Activated naive CD8-positive, alpha-beta T cell treated with anti-CD3 and anti-CD28 coated beads, Interleukin-2, amount 10 ng/mL, durations not matched to agents 7 days and 5 days (primary cell): ENCODE measurements around the gene STAB1. TPM values are rescaled to one million over a fixed set of nuclear protein-coding genes. Genes with fewer than 3 reads are reported as not detected.

ENCODE experiments used
- ATAC-seq: fragments of 150-1000 bp; cut with Tn5 transposase; one replicate; pipeline ENCODE4 v1.10.0; 2021; ENCODE audit warnings: low read depth, moderate library complexity
- POLR2A ChIA-PET: fragments of 350-600 bp; sonication (Branson Sonifier 250); formaldehyde crosslinking; loops from one replicate; lab custom pipeline; 2021; ENCODE audit warnings: antibody characterized with exemption; lab: Charles Lee
- DNase-seq: peaks from one replicate; pipeline ENCODE4 v3.0.0; 2021
- H3K27ac Mint-ChIP-seq: one replicate; pipeline ENCODE4 v1.8.0; 2022; ENCODE audit warnings: mild to moderate bottlenecking, mixed read lengths
- H3K27me3 Mint-ChIP-seq: one replicate; pipeline ENCODE4 v1.8.0; 2022; ENCODE audit warnings: mild to moderate bottlenecking, moderate library complexity, mixed read lengths
- H3K36me3 Mint-ChIP-seq: one replicate; pipeline ENCODE4 v1.8.0; 2021; ENCODE audit warnings: mild to moderate bottlenecking, mixed read lengths
- H3K4me1 Mint-ChIP-seq: one replicate; pipeline ENCODE4 v1.8.0; 2021; ENCODE audit warnings: mixed read lengths
- H3K4me3 Mint-ChIP-seq: one replicate; pipeline ENCODE4 v1.8.0; 2022; ENCODE audit warnings: mild to moderate bottlenecking, moderate library complexity, mixed read lengths
- H3K9me3 Mint-ChIP-seq: one replicate; pipeline ENCODE4 v1.8.0; 2021; ENCODE audit warnings: mixed read lengths
- total RNA-seq, 2 experiments: library from RNA; stranded (reverse); gene quantifications; one replicate each; pipeline ENCODE4 v1.2.3, GENCODE V29; 2021

The STAB1 gene
- total RNA-seq, 2 experiments from 2014 or later = 10.5 to 13.0 TPM

GRCh38 chr3:52537726-52538421, 42.7 kb downstream of the STAB1 start:
- DNase-seq (no peak), ATAC-seq (no peak)
- H3K27me3 Mint-ChIP-seq = no peaks in the 10 kb centered on the region
- POLR2A ChIA-PET = no interaction called here
- H3K9me3 Mint-ChIP-seq = no peaks in the 10 kb centered on the region
- peaks cover 16% of the 10 kb centered on the region for H3K36me3 Mint-ChIP-seq
- peak overlapping the region; percentile 92 for H3K27ac Mint-ChIP-seq
- H3K4me3 Mint-ChIP-seq = peak overlapping the region; percentile 94
- H3K4me1 Mint-ChIP-seq = peaks cover 33% of the 10 kb centered on the region

GRCh38 chr3:52539010-52539653, 44.0 kb downstream of the STAB1 start:
- peaks cover 33% of the 10 kb centered on the region for H3K4me1 Mint-ChIP-seq
- POLR2A ChIA-PET = no interaction called here
- ATAC-seq = no peak

DNA sequence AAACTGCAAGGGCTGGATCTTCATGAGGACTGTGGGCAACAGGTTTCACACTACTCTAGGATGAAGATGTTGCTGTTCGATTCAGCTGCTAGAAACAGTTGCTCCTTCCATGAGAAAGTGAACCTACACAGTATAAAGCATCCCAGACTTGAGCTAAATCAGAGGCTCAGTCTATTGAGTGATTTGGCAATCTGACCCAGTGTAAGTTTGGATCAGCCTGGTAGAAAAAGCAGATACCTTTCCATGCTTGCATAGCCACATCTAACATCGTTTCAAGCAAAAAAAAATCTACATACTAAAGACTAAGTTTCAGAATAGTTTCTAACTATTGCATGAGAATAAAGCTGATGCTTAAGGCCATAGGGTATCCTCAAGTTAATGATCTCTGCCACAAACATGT, 45.9 kb downstream of the STAB1 start:
- no peaks in the 10 kb centered on the region for H3K27me3 Mint-ChIP-seq
- no peak overlapping the region for H3K4me3 Mint-ChIP-seq
- peaks cover 25% of the 10 kb centered on the region for H3K4me1 Mint-ChIP-seq
- no peak for DNase-seq
- peaks cover 16% of the 10 kb centered on the region for H3K36me3 Mint-ChIP-seq
- POLR2A ChIA-PET = no interaction called here
- no peak overlapping the region for H3K27ac Mint-ChIP-seq
- no peaks in the 10 kb centered on the region for H3K9me3 Mint-ChIP-seq
- ATAC-seq = no peak

More at GRCh38 chr3:52539010-52539653, 44.0 kb downstream of the STAB1 start:
- Mint-ChIP-seq H3K36me3 (peaks cover 16% of the 10 kb centered on the region), H3K27ac (peak overlapping the region; percentile 69), H3K27me3 (no peaks in the 10 kb centered on the region), H3K4me3 (peak overlapping the region; percentile 31), H3K9me3 (no peaks in the 10 kb centered on the region)
- no peak for DNase-seq

- Mint-ChIP-seq H3K27ac (peak overlapping the region; percentile 60), H3K4me3 (no peak overlapping the region), H3K9me3 (no peaks in the 10 kb centered on the region), H3K36me3 (peaks cover 7% of the 10 kb centered on the region), H3K27me3 (no peaks in the 10 kb centered on the region), H3K4me1 (peaks cover 6% of the 10 kb centered on the region)
- POLR2A ChIA-PET = no interaction called here
- no peak for DNase-seq
- no peak for ATAC-seq
Measured at GRCh38 chr3:52544937-52545336, 49.8 kb downstream of the STAB1 start.

DNA sequence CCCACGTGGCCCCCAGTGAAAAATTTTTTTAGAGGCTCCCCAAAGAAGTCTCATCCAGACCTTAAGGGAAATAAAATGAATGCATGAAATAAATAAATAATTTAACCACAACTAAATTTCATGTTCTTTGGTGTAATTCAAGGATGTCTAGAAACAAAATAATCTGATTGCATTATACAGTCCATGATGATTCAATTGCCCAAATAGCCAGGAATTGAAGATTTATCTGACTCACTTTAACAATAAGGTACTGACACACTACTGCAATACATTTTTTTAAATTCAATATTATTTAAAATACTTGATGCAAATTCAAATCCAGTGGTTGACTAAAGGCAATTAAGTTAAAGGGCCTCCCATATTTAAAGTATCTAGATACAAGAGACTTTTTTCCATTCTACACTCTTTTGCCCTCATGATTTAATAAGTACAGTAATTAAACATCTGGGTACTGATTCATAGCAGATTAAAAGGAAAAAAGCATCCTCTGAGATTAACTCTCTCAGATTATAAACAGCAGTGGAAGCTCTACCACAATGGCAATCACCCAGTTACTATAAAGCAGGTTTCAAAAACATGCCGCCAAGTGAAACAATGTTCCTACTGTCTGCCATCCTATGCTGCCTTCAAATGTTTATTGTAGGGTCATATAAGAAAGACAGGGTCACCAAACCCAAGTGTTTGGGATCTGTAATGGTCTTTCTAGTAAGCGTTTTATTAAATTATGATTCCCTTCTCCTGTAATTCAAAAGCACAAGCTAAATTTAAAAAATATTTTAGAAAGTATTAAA, 51.2 kb downstream of the STAB1 start:
- peaks cover 7% of the 10 kb centered on the region for H3K36me3 Mint-ChIP-seq
- no peaks in the 10 kb centered on the region for H3K27me3 Mint-ChIP-seq
- no peak overlapping the region for H3K27ac Mint-ChIP-seq
- H3K9me3 Mint-ChIP-seq = no peaks in the 10 kb centered on the region
- H3K4me1 Mint-ChIP-seq = peaks cover 4% of the 10 kb centered on the region
- POLR2A ChIA-PET = no interaction called here
- DNase-seq (no peak), ATAC-seq (no peak)
- no peak overlapping the region for H3K4me3 Mint-ChIP-seq

DNA sequence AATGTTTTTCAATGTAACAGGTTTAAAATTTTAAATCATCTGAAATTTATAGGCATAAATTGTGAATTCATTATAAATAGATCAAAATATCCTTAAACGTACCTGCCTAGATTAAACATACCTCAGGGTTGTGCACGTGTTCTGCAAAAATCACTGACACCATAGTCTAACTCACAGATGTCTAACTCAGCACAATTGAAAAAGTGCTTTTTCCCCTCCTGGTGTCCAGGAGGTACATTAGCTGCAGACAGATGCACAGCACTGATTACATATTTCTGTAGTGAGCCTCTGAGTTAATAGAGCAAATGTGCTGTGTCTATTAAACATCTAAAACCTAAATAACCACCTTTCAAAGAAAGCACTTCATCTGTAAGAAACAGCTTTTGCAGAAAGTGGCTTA, 52.0 kb downstream of the STAB1 start:
- peaks cover 2% of the 10 kb centered on the region for H3K4me1 Mint-ChIP-seq
- no peak overlapping the region for H3K27ac Mint-ChIP-seq
- H3K36me3 Mint-ChIP-seq = peaks cover 5% of the 10 kb centered on the region
- no peaks in the 10 kb centered on the region for H3K27me3 Mint-ChIP-seq
- H3K4me3 Mint-ChIP-seq = no peak overlapping the region
- no peak for DNase-seq
- ATAC-seq = no peak
- POLR2A ChIA-PET = no interaction called here
- H3K9me3 Mint-ChIP-seq = no peaks in the 10 kb centered on the region

DNA sequence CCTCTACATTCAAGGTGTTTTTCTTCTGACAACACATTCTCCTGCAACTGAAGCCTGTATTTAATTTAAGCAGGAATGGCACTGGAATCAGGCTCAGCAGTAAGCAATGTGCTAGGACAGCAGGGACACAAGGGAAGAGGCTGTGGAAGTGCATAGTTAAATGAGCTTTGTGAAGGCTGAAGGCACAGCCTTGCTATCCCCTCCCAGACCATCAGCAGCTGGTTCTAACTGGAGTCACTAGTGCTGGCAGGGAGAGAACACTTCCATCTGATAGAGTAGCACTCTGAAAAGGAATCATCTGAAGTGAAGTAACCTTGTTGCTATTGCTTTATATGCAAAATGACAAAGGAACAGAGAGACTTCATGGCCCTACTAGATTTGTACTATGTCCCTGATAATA, 56.0 kb downstream of the STAB1 start:
- Mint-ChIP-seq H3K4me3 (no peak overlapping the region), H3K36me3 (peaks cover 15% of the 10 kb centered on the region), H3K4me1 (peaks cover 2% of the 10 kb centered on the region), H3K27ac (no peak overlapping the region), H3K9me3 (no peaks in the 10 kb centered on the region), H3K27me3 (no peaks in the 10 kb centered on the region)
- POLR2A ChIA-PET = no interaction called here
- DNase-seq (no peak), ATAC-seq (no peak)

GRCh38 chr3:52552089-52552488, 57.0 kb downstream of the STAB1 start:
- H3K27me3 Mint-ChIP-seq = no peaks in the 10 kb centered on the region
- POLR2A ChIA-PET = no interaction called here
- peaks cover 4% of the 10 kb centered on the region for H3K4me1 Mint-ChIP-seq
- DNase-seq (no peak), ATAC-seq (no peak)
- no peaks in the 10 kb centered on the region for H3K9me3 Mint-ChIP-seq
- no peak overlapping the region for H3K27ac Mint-ChIP-seq
- H3K4me3 Mint-ChIP-seq = no peak overlapping the region
- peaks cover 16% of the 10 kb centered on the region for H3K36me3 Mint-ChIP-seq

GRCh38 chr3:52554026-52554755, 59.1 kb downstream of the STAB1 start:
- POLR2A ChIA-PET = no interaction called here
- H3K4me3 Mint-ChIP-seq = no peak overlapping the region
- no peak overlapping the region for H3K27ac Mint-ChIP-seq
- DNase-seq = no peak
- ATAC-seq = no peak
- H3K27me3 Mint-ChIP-seq = no peaks in the 10 kb centered on the region
- no peaks in the 10 kb centered on the region for H3K9me3 Mint-ChIP-seq
- H3K36me3 Mint-ChIP-seq = peaks cover 22% of the 10 kb centered on the region
- H3K4me1 Mint-ChIP-seq = peaks cover 4% of the 10 kb centered on the region

DNA sequence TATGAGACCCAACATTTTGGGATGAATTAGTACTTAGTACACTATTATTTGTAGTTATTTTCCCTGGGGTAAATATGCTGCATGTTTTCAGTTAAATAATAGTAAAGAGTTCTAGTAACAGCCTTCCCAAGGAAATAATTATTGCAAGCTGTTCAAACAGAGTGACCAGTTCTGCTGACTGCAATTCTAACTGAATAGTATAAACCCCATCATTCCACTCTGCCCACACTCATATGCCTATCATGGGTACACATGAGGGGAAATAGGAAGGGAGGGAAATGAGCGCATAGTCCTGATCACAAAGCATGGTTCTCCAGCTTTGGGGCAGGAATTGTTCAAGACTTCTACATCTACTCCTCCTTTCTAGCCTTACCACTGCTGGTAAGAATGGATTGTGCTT, 59.9 kb downstream of the STAB1 start:
- no peak overlapping the region for H3K27ac Mint-ChIP-seq
- POLR2A ChIA-PET = no interaction called here
- peaks cover 26% of the 10 kb centered on the region for H3K36me3 Mint-ChIP-seq
- no peaks in the 10 kb centered on the region for H3K9me3 Mint-ChIP-seq
- no peak overlapping the region for H3K4me3 Mint-ChIP-seq
- no peaks in the 10 kb centered on the region for H3K27me3 Mint-ChIP-seq
- ATAC-seq (no peak), DNase-seq (no peak)
- H3K4me1 Mint-ChIP-seq = peaks cover 2% of the 10 kb centered on the region

DNA sequence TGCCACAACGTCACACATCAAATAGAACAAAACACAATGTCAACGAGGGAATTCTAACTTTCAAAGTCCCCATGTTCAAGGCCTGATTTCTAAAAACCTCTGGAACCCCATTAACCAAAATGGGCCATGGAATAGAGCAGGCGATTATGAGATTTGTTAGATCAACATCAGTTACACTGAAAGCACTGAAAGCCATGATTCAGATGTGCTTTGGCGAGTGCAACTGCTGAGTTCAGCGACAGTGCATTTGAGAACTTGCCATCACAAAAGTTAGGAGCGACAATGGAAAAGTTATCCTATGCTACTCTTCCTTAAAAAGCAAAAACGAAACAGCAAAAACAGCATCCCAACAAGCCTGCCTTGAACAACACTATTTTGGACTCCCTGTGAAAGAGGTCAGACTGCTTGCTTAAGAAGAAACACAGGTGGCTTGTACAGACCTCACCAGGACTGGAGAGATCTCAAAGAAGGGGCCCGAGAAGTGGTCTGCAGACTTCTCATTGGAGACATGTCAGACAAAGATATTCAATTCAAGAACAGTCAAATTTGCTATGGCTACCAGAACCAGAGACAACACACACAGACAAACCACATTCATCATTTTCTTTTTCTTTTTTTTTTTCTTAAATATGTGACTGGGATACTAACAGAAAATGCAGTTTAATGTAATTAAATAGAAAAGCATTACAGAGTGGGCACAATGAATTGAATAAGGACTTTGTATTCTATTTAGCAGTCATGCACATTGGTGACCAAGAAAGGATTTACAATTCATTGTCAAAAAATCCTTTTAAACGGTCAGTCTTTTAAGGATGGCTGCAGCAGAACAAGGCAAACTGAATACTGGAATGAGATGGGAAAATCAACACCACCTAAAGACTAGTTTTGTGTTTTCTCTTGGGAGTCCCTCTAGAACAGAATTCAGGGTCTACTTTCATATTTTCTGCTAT, 62.1 kb downstream of the STAB1 start:
- no peaks in the 10 kb centered on the region for H3K9me3 Mint-ChIP-seq
- ATAC-seq = no peak
- no peaks in the 10 kb centered on the region for H3K27me3 Mint-ChIP-seq
- no peak overlapping the region for H3K27ac Mint-ChIP-seq
- no peak overlapping the region for H3K4me3 Mint-ChIP-seq
- no peak for DNase-seq
- peaks cover 36% of the 10 kb centered on the region for H3K36me3 Mint-ChIP-seq
- POLR2A ChIA-PET = no interaction called here
- H3K4me1 Mint-ChIP-seq = peaks cover 2% of the 10 kb centered on the region

- POLR2A ChIA-PET = no interaction called here
- DNase-seq (no peak), ATAC-seq (no peak)
- Mint-ChIP-seq H3K9me3 (no peaks in the 10 kb centered on the region), H3K4me1 (peaks cover 2% of the 10 kb centered on the region), H3K4me3 (no peak overlapping the region), H3K27ac (no peak overlapping the region), H3K36me3 (peaks cover 43% of the 10 kb centered on the region), H3K27me3 (no peaks in the 10 kb centered on the region)
Measured at GRCh38 chr3:52558436-52558835, 63.3 kb downstream of the STAB1 start.
